GM23248 (cell line): ENCODE measurements around the gene SNURF.

Experiments used
- EZH2 ChIP-seq: fragments of 200-600 bp; sonication (generic); IDR thresholded peaks from 2 replicates; pipeline ENCODE4 v1.6.1; 2018; ENCODE audit warnings: antibody characterized with exemption, mild to moderate bottlenecking; ENCODE audit not compliant: insufficient read depth, poor library complexity, severe bottlenecking
- EZH2phosphoT487 ChIP-seq: fragments of 200-600 bp; sonication (generic); IDR thresholded peaks from 2 replicates; pipeline ENCODE4 v1.6.1; 2018; ENCODE audit warnings: antibody characterized with exemption, moderate library complexity, mild to moderate bottlenecking, low read depth; ENCODE audit not compliant: insufficient read depth

- TF ChIP-seq EZH2phosphoT487, result no peak
- no peak for TF ChIP-seq EZH2
Measured at GRCh38 chr15:24933716-24934115, 21.1 kb upstream of the SNURF start.
